HG03354 (cell line): ENCODE results near the gene SERPINA3.
"Not testable (repeated sequence)": the region's sequence is repeated elsewhere in the genome, so short reads cannot be mapped to it uniquely, and the experiment has no call there.

Experiments
- ATAC-seq: cut with Tn5 transposase; IDR thresholded peaks from one replicate; pipeline ENCODE4 v1.9.1; 2021; ENCODE audit warnings: mild to moderate bottlenecking; ENCODE audit not compliant: unreplicated experiment, poor library complexity, severe bottlenecking

Gene SERPINA3

DNA sequence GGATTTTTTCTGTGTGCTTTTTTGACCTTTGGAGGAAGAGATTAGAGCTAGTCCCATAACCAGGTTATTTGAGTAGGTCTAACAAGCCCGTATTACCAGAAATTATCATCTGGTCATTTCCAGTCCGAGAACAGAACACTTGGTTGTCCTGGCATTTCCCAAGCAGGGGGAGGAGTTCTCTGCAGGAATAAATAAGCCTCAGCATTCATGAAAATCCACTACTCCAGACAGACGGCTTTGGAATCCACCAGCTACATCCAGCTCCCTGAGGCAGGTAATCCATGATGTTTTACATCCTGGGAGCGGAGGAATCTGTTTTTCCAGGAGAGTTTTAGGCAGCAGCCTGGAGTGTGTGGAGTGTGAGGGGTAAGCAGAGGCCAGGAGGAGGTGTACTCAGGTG lies at the start of gene SERPINA3:
TSS of gene SERPINA3 (plus strand) at position 218 of the 400 bp plus-strand sequence. CDS start 2,051 bp downstream, outside the sequence.
- no peak for ATAC-seq

DNA sequence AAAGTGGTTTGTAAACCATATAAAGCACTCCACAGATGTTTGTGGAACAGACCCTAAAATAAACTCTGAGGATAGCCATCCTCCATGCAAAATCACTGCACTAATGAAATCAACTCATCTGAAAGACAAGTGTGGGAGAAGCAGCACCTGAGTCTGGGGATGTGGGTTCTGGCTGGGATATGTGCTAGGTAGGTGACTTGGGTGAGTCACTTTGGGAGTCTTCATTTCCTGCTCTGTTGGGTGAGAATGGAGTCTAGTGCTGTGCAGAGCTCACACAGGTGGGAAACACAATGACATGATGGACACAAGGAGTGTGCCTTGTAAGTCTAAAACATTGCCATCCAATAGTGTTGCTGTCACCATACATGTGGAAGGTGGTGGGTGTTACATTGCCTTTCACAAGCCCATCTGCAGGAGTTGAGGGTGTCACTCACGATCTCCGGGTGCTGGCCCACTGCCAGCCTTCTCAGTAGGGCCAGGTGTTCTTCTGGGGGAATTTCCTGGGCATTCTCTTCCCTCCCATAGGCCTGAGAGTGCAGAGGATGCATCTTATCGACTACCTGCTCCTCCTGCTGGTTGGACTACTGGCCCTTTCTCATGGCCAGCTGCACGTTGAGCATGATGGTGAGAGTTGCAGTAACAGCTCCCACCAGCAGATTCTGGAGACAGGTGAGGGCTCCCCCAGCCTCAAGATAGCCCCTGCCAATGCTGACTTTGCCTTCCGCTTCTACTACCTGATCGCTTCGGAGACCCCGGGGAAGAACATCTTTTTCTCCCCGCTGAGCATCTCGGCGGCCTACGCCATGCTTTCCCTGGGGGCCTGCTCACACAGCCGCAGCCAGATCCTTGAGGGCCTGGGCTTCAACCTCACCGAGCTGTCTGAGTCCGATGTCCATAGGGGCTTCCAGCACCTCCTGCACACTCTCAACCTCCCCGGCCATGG lies 49.0 kb upstream of the SERPINA3 start:
- ATAC-seq, result no peak

DNA sequence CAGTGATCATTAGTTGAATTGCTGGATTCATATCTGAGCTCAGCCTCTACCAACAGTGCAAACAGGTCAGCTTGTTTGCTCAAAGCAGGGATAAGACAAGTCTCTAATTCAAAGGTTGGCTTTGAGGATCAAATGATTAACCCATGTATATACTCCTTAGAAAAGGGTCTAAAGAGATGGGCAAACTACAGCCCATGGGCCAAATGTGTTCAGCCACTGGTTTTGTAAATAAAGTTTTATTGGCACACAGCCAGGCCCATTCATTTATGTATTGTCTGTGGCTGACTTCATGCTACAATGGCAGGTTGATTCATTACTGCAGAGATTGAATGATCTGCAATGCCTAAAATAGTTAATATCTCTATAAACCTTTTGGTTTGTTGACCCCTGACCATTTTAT lies 47.8 kb upstream of the SERPINA3 start:
- ATAC-seq, result no peak

DNA sequence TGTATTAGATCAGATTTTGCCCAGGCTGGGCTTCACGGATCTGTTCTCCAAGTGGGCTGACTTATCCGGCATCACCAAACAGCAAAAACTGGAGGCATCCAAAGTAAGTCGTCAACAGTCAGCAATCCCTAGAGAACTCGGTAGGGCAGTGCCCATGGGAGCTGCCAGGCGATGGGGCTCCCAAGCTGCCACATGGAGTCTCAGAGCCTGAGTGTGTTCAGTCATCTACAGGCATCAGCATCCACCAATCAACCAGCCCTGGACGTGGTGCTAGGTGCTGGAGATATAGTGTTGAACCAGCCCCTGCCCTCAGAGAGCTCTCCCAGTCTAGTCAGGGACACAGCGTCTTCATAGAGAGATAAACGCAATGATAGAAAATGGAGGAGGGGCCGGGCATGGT lies 44.0 kb upstream of the SERPINA3 start:
- ATAC-seq, result no peak

DNA sequence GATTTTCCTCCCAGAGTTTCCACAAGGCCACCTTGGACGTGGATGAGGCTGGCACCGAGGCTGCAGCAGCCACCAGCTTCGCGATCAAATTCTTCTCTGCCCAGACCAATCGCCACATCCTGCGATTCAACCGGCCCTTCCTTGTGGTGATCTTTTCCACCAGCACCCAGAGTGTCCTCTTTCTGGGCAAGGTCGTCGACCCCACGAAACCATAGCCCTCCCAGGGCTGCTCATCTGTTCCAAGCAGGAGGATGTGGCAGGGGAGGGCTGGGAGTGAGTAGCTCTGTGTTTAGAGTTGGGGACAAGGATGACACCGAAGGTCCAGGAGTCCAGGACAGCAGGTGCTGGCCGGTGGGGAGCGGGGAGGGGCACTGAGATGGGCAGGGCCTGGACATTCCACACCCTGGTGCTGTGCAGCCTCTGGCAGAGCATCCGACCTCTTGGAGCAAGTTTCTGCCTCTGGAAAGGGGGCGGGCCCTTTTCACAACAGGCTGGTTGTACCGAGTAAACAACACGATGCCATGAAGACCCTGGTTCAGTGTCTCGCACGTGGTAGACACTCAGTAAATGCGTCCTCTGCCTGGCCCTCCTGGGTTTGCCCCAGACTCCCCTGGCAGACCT lies 42.7 kb upstream of the SERPINA3 start:
- ATAC-seq, result no peak

DNA sequence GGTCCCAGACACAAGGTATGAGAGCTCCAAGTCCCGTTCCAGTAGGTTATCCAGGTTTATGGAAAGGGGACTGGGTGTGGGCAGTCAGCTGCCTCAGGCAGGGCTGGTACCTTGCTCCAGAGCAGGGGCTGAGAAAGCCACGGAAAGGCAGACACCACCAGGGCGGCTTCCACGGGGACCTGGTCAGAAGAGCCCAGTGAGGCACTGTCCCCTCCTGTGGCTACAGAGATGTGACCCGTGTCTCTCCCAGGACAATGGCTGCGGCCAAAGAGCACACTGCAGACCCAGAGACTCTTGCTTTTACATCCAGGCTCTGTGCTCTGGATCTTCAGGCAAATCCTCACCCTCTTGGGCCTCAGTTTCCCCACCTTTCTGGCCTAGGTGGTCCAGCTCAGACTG lies 42.2 kb upstream of the SERPINA3 start:
- ATAC-seq, result no peak

- no peak for ATAC-seq
These were observed 41.8 kb upstream of the SERPINA3 start for GRCh38 chr14:94570440-94570839.

DNA sequence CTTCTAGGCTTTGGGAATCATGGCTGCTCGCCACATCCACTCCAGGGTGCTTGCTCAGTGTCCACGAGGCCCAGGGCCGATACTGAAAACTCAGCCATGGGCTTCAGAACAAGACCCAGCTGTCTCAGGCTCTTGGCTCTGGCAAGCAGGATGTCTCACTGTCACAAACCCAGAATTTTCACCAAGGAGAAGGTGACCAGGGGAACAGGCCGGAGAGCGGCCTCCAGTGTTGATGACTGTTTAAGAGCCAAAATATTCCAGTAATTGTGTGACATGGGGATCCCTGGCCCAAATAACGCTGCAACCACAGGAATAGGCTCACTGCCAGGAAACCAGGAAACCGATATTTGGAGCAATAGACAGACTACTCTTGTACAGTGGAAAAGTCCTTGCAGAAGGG lies 40.8 kb upstream of the SERPINA3 start:
- no peak for ATAC-seq

DNA sequence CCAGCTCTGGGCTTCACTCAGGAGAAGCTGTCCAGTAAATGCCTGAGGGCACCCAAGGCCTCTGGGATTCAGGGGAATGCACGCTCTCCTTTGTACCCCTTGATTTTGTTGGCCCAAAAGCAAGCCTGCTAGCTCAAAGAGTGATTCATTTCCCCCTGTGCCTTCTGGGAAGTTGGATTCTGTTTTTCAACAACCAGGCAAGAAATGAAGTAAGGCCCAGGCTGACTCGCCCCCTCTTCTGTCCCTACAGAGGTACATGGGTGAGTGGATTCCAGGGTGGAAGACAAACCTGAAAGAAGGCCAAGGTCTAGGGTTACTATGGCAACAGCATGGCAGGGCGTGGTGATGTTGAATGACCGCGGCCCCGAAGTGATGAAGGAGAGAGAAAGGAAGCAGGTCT lies 40.2 kb upstream of the SERPINA3 start:
- ATAC-seq, result no peak

DNA sequence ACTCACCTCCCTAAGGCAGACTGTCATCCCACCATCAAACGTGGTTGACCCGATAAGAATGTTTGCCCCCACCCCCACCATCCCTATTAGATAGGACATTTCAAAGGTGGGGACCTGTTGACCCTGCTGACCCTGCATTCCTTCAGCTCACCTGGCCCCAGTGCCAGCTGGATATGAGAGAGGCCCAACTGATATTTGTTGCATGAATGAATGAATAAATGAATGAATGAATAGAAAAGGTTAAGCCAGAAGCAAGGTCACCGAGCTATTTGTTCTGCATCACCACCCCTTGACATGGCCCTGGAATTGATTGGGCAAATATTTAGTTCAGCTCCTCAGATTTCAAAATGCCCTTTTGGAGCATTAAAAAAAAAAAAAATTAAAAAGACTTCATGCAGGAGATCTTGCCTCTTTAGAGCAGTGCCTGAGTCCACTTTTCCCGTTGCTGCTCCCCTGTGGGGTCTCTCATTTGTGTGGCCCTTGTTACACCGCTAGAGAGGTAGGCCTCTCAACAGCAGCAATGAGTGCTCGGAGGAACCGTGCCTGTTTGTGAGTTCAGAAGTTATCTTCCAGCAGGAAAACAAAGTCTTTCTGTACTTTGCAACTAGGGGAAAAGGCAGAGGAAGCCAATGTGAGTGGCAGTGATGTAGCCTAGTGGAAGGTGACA lies 39.4 kb upstream of the SERPINA3 start:
- no peak for ATAC-seq

- no peak for ATAC-seq
These were observed 38.5 kb upstream of the SERPINA3 start for GRCh38 chr14:94573475-94574277.

- ATAC-seq, result no peak
These were observed 37.9 kb upstream of the SERPINA3 start for GRCh38 chr14:94574336-94574735.

DNA sequence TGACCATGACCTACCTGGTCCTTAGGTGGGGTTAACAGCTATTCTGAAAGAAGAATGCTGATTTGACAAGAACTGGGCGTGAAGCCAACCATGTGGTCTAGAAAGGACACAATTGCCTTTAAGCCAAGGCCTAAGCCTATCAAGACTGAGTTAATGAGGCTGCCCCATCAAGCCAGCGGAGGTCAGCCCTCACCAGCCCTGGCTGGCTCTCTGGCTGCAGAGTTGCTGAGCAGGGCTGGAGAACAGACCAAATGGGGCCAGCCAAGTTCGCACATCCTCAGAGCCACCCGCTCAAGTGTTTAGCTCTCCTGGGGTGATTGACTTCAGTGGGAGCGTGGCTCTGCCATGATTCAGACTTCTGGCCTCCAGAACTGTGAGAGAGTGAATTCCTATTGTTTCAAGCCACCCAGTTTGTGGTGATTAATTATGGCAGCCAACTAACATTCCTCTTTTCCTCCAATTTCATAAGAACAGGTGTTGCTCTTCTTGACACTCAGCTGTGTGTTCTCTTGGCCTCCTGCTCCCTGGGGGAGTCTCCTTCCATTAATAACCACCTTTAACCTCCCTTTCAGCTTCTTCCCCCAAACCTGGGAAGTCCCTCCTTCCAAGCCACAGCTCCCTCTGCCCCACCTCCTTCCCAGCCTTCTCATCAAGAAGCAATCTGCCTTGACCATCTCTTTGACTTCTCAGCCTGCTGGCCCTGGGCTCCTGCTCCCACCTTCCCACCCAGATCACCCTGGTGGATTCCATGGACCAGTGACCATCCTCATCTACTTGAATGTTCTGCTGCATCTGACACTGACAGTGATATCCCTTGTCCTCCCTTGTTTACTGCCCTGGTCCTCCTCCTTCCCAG lies 36.2 kb upstream of the SERPINA3 start:
- ATAC-seq, result no peak

DNA sequence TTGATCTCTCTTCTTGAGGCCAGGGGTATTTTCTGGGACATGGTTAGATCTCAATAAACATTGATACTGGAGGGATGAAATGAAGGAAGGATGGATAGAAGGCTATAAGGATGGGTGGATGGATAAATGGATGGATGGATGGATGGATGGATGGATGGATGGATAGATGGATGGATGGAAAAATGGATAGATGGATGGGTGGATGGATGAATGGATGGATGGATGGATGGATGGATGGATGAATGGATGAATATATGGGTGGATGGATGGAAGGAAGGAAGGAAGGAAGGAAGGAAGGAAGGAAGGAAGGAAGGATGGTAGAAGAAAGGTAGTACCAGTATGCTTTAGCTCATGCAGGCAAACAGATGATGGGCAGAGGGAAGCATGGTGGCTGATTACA lies 34.7 kb upstream of the SERPINA3 start:
- ATAC-seq, result not testable (repeated sequence)

DNA sequence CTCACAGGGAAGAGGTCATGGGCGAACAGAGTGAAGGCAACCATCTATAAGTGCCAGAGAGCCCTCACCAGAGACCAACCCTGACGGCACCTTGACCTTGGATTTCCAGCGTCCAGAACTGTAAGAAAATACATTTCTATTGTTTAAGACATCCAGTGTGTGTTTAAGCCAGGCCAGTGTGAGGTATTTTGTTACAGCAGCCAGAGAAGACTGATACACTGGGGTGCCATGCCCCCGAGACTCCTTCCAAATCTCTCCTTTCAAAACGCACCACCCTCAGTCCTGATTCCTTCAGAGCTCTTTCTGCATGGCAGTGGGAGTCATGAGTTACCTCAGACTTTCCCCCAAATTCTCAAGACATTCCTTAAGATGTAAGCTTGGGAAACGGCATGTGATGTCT lies 33.5 kb upstream of the SERPINA3 start:
- no peak for ATAC-seq

DNA sequence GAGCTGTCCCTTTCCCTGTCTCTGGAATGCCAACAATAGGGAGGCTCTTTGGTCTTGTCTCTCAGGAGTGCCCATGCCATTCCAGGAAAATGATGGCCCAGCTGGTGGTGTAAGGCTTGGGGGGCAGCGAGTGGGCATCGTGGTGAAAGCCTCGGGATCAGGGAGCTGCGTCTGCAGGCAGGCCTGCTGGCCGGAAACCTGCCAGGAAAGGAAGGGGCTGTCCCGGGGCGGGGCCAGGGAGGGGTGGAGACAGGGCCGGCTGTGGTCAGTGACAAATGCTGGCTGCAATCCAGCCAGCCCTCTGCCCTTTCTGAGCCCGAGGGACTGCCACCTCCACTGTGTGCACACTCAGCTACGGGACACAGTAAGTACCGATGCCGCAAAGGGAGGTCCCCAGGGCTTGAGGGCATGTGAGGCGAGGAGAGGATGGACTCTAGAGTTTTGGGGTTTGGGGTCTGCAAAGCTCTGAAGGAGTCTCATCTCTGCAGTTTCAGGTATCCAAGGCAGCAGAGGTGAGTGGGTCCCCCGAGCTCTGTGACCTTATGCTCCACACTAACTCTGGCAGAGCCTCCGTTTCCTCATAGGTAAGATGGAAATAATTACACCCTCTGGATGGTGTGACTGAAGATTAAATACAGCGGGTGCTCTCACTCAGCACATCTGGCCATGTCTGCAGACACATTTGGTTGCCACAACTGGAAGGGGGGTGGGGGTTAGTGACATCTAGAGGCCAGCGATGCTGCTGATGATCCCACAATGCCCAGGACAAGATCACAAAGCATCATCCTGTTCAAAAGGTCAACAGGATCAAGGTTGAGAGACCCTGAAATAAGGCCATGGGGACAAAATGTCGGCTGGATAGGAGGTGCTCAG lies 30.8 kb upstream of the SERPINA3 start, which contains the start of gene SERPINA5:
TSS of gene SERPINA5 (plus strand) at position 300 of the 873 bp plus-strand sequence. CDS start 5,937 bp downstream, outside the sequence.
- ATAC-seq, result no peak

DNA sequence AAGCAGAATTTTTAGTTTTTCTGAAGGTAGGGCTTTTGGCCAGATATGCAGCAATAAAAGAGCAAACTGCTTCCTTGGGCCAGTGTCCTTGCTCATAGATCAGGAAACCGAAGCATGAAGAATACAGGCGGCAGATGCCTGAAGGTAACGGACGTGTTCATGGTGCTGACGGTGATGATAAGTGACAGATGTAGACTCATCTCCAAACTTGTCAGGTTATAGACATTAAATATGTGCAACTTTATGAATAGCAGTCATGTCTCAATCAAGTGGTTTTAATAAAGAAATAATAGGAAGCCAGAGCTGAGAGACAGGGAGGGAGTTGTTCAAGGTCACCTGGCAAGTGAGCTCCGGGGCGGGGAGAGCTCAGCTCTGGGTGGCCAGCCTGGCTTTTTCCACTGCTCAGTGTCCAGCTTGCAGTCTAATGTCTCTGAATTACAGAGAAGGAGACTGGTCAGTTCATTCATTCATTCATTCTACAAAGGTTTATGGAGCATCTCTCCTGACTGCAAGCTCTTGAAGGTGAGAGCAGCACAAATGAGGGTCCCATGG lies 29.9 kb upstream of the SERPINA3 start:
- no peak for ATAC-seq

DNA sequence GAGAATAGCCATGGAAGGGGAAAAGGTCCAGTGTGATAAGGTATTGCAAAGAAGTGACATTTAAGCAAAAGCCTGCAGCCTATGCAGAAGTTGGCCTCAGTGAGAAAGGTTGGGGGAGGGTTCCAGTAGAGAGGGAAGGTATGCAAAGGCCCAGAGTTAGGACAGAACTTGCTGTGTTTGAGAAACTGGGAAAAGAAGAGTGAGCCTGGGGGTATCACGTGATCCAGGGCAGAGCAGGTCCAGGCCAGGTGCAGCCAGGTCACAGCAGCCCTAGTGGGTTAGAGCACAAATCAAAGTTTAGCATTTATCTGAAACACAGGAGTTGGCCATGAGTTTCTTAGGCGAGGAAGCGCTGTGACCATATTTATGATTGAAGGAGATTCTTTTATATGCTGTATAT lies 29.3 kb upstream of the SERPINA3 start:
- no peak for ATAC-seq
